22Rv1 (cell line): ENCODE results near the gene IL1R1.

Experiments
- CTCF ChIP-seq: fragments of 450-650 bp; IDR thresholded peaks from 2 replicates; pipeline ENCODE4 v1.5.1; 2017; ENCODE audit warnings: mild to moderate bottlenecking
- ZFX ChIP-seq: fragments of 450-650 bp; IDR thresholded peaks from 2 replicates; pipeline ENCODE4 v1.6.1; 2017; ENCODE audit warnings: antibody characterized with exemption, borderline replicate concordance

DNA sequence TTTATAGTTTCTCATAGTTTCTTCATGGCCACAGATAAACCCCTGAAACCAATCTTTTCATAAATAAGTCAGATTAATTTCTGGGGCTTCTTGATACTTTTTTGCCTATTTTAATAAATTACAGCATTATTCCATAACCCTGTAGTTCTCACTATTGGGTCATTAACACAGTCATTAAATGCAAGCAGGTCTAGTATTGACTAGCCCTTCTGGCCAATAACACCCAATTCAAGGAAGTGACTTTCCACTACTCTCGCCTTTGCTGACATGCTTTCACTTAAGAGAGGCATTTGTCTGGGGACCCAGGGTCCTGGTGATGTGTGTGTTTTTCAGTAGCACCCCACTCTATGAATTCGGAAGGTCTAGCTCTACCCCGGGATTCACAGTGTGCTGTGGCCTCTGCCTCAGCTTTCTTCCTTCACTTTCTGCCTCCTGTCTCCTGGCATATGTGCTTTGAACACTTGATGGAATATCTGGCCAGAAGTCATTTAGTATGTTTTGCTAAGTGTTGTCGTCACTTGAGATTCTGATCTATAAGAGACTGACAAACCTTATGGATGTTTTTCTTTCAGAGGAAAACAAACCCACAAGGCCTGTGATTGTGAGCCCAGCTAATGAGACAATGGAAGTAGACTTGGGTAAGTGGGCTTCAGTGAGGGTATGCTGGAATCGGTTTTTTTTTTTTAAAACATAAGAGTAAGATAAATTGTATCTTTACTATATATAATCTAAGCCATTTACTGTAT is 25.7 kb downstream of the IL1R1 start:
- TF ChIP-seq CTCF (no peak), ZFX (no peak)
